H1 (cell line): ENCODE data around the gene CACNA2D3.

ENCODE experiments used
- ATF3 ChIP-seq: IDR thresholded peaks from 2 replicates; pipeline ENCODE4 v1.6.1; 2011; ENCODE audit warnings: low read depth, mild to moderate bottlenecking, low read length; ENCODE audit not compliant: insufficient read depth
- CHD1 ChIP-seq: IDR thresholded peaks from 2 replicates; pipeline ENCODE4 v1.6.1; 2012; ENCODE audit warnings: low read depth, low read length, improper control_type of control experiment
- CTCF ChIP-seq, 3 experiments: IDR thresholded peaks; 1 replicate in 2 of 3; 2 replicates in 1 of 3; pipeline versions ENCODE4 v1.5.1 to v1.6.1; 2011; ENCODE audit warnings: low read length in 3 of 3, mild to moderate bottlenecking in 3 of 3, inconsistent platforms in 2 of 3, low read depth in 1 of 3, moderate library complexity in 1 of 3; ENCODE audit not compliant: insufficient read depth in 1 of 3; ENCODE audit errors: control extremely low read depth in 1 of 3
- NANOG ChIP-seq: IDR thresholded peaks from 2 replicates; pipeline ENCODE4 v1.6.1; 2011; ENCODE audit warnings: low read length, low read depth, mild to moderate bottlenecking, inconsistent platforms; ENCODE audit not compliant: insufficient read depth, poor library complexity, severe bottlenecking
- POLR2A ChIP-seq, 2 experiments: IDR thresholded peaks; 1 replicate in 1 of 2; 2 replicates in 1 of 2; pipeline ENCODE4 v1.6.1; 2011; ENCODE audit warnings: low read depth in 2 of 2, low read length in 2 of 2, mild to moderate bottlenecking in 2 of 2; ENCODE audit errors: control extremely low read depth in 1 of 2
- POLR2AphosphoS5 ChIP-seq: IDR thresholded peaks from 2 replicates; pipeline ENCODE4 v1.6.1; 2011; ENCODE audit warnings: low read depth, low read length
- SIN3A ChIP-seq, 2 experiments: IDR thresholded peaks in 1 of 2; conservative IDR thresholded peaks in 1 of 2; 2 replicates each; pipeline ENCODE4 v1.6.1; 2011 to 2012; ENCODE audit warnings: low read length in 2 of 2, improper control_type of control experiment in 1 of 2, low read depth in 1 of 2, mild to moderate bottlenecking in 1 of 2

- TF ChIP-seq ATF3 = no peak
- TF ChIP-seq POLR2AphosphoS5 = no peak
- no peak for TF ChIP-seq POLR2A (IDR thresholded peaks at IDR 0.05; ENCODE audit: control extremely low read depth in 1 of 2, low read depth in 2 of 2, low read length in 2 of 2)
- no peak for TF ChIP-seq CTCF (IDR thresholded peaks at IDR 0.05; ENCODE audit: control extremely low read depth in 1 of 3, insufficient read depth in 1 of 3, low read depth in 1 of 3, low read length in 3 of 3)
- no peak for TF ChIP-seq NANOG
- TF ChIP-seq CHD1 = no peak
- TF ChIP-seq SIN3A (conservative IDR thresholded peaks at IDR 0.05 in 1 of 2, IDR thresholded peaks at IDR 0.05 in 1 of 2; ENCODE audit: low read depth in 1 of 2, low read length in 2 of 2) = no peak
Observed at GRCh38 chr3:54262946-54263345, 140.6 kb downstream of the CACNA2D3 start.
